K562 (cell line): ENCODE results near the gene ORAI2. TPM values are rescaled to one million over a fixed set of nuclear protein-coding genes. Genes with fewer than 3 reads are reported as not detected.

Source experiments
- ATAC-seq: fragments of 200-7000 bp; cut with Tn5 transposase; 3 replicates; pipeline ENCODE4 v1.9.1; 2020; ENCODE audit warnings: moderate library complexity
- BruUV-seq: library from RNA; stranded (reverse); fragments of 400-500 nt; replicated peaks from 2 replicates; lab custom pipeline; 2021; lab: Mats Ljungman, UMichigan
- CTCF ChIA-PET: fragments of 300-600 bp; formaldehyde crosslinking; extraction: SDS; loops from one replicate; lab custom pipeline; 2021; ENCODE audit warnings: low intra/inter-chr PET ratio; lab: Yijun Ruan, JAX
- POLR2A ChIA-PET: fragments of 300-600, 350-650 bp; sonication (Branson Sonifier 250); formaldehyde crosslinking; extraction: SDS; loops from one replicate; lab custom pipeline; 2021; ENCODE audit warnings: antibody characterized with exemption, inconsistent platforms; lab: Yijun Ruan, JAX
- DNase-seq, 4 experiments: peaks; one replicate each; pipeline versions ENCODE4 v3.0.0 to v3.0.0-alpha.2; 2011 to 2018; ENCODE audit warnings: low spot score in 3 of 4, mixed read lengths in 3 of 4; ENCODE audit errors: extremely low read depth in 1 of 4
- FAIRE-seq: peaks from 2 replicates; lab custom pipeline; 2011; peaks lifted over from hg19 to GRCh38; lab: Jason Lieb, UNC
- H2AFZ ChIP-seq: 2 replicates; pipeline ENCODE4 v1.6.0; 2011; ENCODE audit warnings: low read depth, low read length, control low read depth, inconsistent platforms
- H3K27ac ChIP-seq: fragments of 200-600 bp; 3 replicates; pipeline ENCODE4 v1.8.0; 2011; ENCODE audit warnings: low read depth, mild to moderate bottlenecking, control low read depth, inconsistent platforms, low read length, moderate library complexity, mixed read lengths; ENCODE audit errors: extremely low read depth
- H3K27me3 ChIP-seq, 2 experiments: fragments of 300-600 bp in 1 of 2; 2 replicates in 1 of 2; 3 replicates in 1 of 2; pipeline versions ENCODE4 v1.6.0 to v1.8.0; 2011; ENCODE audit warnings: inconsistent platforms in 2 of 2, low read length in 2 of 2, mild to moderate bottlenecking in 1 of 2, mixed read lengths in 1 of 2, moderate library complexity in 1 of 2; ENCODE audit not compliant: control insufficient read depth in 2 of 2, insufficient read depth in 2 of 2
- H3K36me3 ChIP-seq: fragments of 300-600 bp; 3 replicates; pipeline ENCODE4 v1.8.0; 2011; ENCODE audit warnings: mild to moderate bottlenecking, low read length, inconsistent platforms; ENCODE audit not compliant: control insufficient read depth, insufficient read depth
- H3K4me1 ChIP-seq, 2 experiments: fragments of 200-600 bp in 1 of 2; replicated peaks in 1 of 2; 2 replicates in 1 of 2; 3 replicates in 1 of 2; pipeline versions ENCODE4 v1.5.1 to v1.8.0; 2011; ENCODE audit warnings: inconsistent platforms in 2 of 2, low read length in 2 of 2, mild to moderate bottlenecking in 1 of 2, mixed read lengths in 1 of 2, moderate library complexity in 1 of 2; ENCODE audit not compliant: control insufficient read depth in 2 of 2, insufficient read depth in 2 of 2
- H3K4me2 ChIP-seq: 2 replicates; pipeline ENCODE4 v1.6.1; 2011; ENCODE audit warnings: low read length, control low read depth, inconsistent platforms, mixed read lengths; ENCODE audit not compliant: insufficient read depth
- H3K4me3 ChIP-seq: fragments of 200-600 bp; sonication (generic), shearing (Covaris generic); 2 replicates; pipeline ENCODE4 v1.5.1; 2016; ENCODE audit warnings: control low read depth, inconsistent platforms
- H3K79me2 ChIP-seq: fragments of 200-600 bp; 3 replicates; pipeline ENCODE4 v1.8.0; 2011; ENCODE audit warnings: low read length, inconsistent platforms; ENCODE audit not compliant: control insufficient read depth, insufficient read depth
- H3K9ac ChIP-seq, 2 experiments: 2 replicates each; pipeline versions ENCODE4 v1.6.0 to v1.6.1; 2011; ENCODE audit warnings: low read depth in 2 of 2, low read length in 2 of 2, control low read depth in 1 of 2, inconsistent platforms in 1 of 2, mild to moderate bottlenecking in 1 of 2, mixed read lengths in 1 of 2; ENCODE audit not compliant: insufficient read depth in 1 of 2
- H3K9me1 ChIP-seq: one replicate; pipeline ENCODE4 v1.6.0; 2011; ENCODE audit warnings: inconsistent platforms, mild to moderate bottlenecking, low read length, moderate library complexity; ENCODE audit not compliant: control insufficient read depth, insufficient read depth
- H3K9me3 ChIP-seq: replicated peaks from 2 replicates; pipeline ENCODE4 v1.5.1; 2011; ENCODE audit warnings: low read depth, low read length, inconsistent platforms; ENCODE audit not compliant: control insufficient read depth, insufficient read depth
- H4K20me1 ChIP-seq: replicated peaks from 2 replicates; pipeline ENCODE4 v1.6.1; 2011; ENCODE audit warnings: low read length, inconsistent platforms, mixed read lengths; ENCODE audit not compliant: control insufficient read depth, insufficient read depth
- ATF6 ChIP-seq: sonication (generic); formaldehyde crosslinking; IDR thresholded peaks from 2 replicates; pipeline ENCODE4 v1.4.0; 2020; ENCODE audit warnings: mild to moderate bottlenecking, missing genetic modification reagents
- CEBPB ChIP-seq: fragments of 450-650 bp; IDR thresholded peaks from 2 replicates; pipeline ENCODE4 v1.6.1; 2016; ENCODE audit warnings: missing genetic modification characterization, missing compliant biosample characterization
- E2F6 ChIP-seq, 2 experiments: IDR thresholded peaks; 2 replicates each; pipeline ENCODE4 v1.6.1; 2011; ENCODE audit warnings: borderline replicate concordance in 1 of 2, control low read depth in 1 of 2, low read depth in 1 of 2, low read length in 1 of 2, mild to moderate bottlenecking in 1 of 2, mixed read lengths in 1 of 2, moderate library complexity in 1 of 2; ENCODE audit not compliant: insufficient read depth in 1 of 2, insufficient read length in 1 of 2, poor library complexity in 1 of 2, severe bottlenecking in 1 of 2; ENCODE audit errors: extremely low read depth in 1 of 2
- FOXK1 ChIP-seq: sonication (generic); formaldehyde crosslinking; IDR thresholded peaks from 2 replicates; pipeline ENCODE4 v1.8.0; 2022; ENCODE audit warnings: missing genetic modification reagents, mild to moderate bottlenecking, borderline replicate concordance
- KDM5B ChIP-seq: fragments of 200-600 bp; sonication (generic); IDR thresholded peaks from 2 replicates; pipeline ENCODE4 v1.6.1; 2012; ENCODE audit warnings: low read depth, mild to moderate bottlenecking, moderate library complexity, low read length, control low read depth, inconsistent platforms; ENCODE audit not compliant: insufficient replicate concordance
- PHF21A ChIP-seq: fragments of 450-650 bp; IDR thresholded peaks from 2 replicates; pipeline ENCODE4 v1.6.1; 2017; ENCODE audit warnings: low read depth, borderline replicate concordance
- SMC3 ChIP-seq: conservative IDR thresholded peaks from 2 replicates; pipeline ENCODE4 v1.6.1; 2011; ENCODE audit warnings: low read depth, low read length, improper control_type of control experiment; ENCODE audit not compliant: insufficient read depth
- TFAP4 ChIP-seq: sonication (generic); formaldehyde crosslinking; IDR thresholded peaks from 2 replicates; pipeline ENCODE4 v1.8.0; 2022; ENCODE audit warnings: missing genetic modification reagents, mild to moderate bottlenecking, moderate library complexity, borderline replicate concordance
- TOE1 ChIP-seq, 2 experiments: fragments of 450-650 bp in 1 of 2; sonication (generic) in 1 of 2; formaldehyde crosslinking in 1 of 2; IDR thresholded peaks; 2 replicates each; pipeline versions ENCODE4 v1.7.1 to v1.8.0; 2016 to 2022; ENCODE audit warnings: borderline replicate concordance in 2 of 2, mild to moderate bottlenecking in 2 of 2, antibody characterized with exemption in 1 of 2, inconsistent platforms in 1 of 2, low read depth in 1 of 2, missing genetic modification reagents in 1 of 2, moderate library complexity in 1 of 2
- ZBTB5 ChIP-seq: fragments of 450-650 bp; IDR thresholded peaks from 2 replicates; pipeline ENCODE4 v1.6.1; 2017; ENCODE audit warnings: antibody characterized with exemption
- ZEB2 ChIP-seq: fragments of 450-650 bp; IDR thresholded peaks from 2 replicates; pipeline ENCODE4 v1.6.1; 2016
- ZNF212 ChIP-seq: fragments of 450-650 bp; formaldehyde crosslinking; IDR thresholded peaks from 2 replicates; pipeline ENCODE4 v1.4.0; 2020; ENCODE audit warnings: mild to moderate bottlenecking
- WGBS: fragments of 100-300 bp; shearing (Covaris generic); methylation state at CpG from one replicate; pipeline ENCODE4 v1.1.6; 2016; ENCODE audit warnings: low coverage, mixed read lengths; ENCODE audit not compliant: insufficient coverage; ENCODE audit errors: missing lambda C conversion rate; 5-methylcytosine and 5-hydroxymethylcytosine counted together
- in situ Hi-C: fragments of 300-500 bp; cut with MboI; formaldehyde crosslinking; loops from 4 replicates; pipeline ENCODE4 v1.15.0; 2018; ENCODE audit warnings: inconsistent platforms, mixed read lengths
- intact Hi-C: fragments of 100-400 bp; cut with micrococcal nuclease; formaldehyde crosslinking; loops from 2 replicates; pipeline ENCODE4 v1.14.2; 2022
- polyA plus RNA-seq, 8 experiments: library from polyadenylated mRNA; depleted of rRNA in 4 of 8; stranded (reverse) in 5 of 8; unstranded in 3 of 8; fragments of >200 nt; fragmentation: Nextera tagmentation in 2 of 8; fragmentation: Illumina TruSeq in 1 of 8; extraction: Ambion mirVana in 2 of 8; extraction: Trizol in 1 of 8; gene quantifications; 2 replicates each; pipeline versions ENCODE4 v1.2.1 to v1.2.3, GENCODE V29; 2011 to 2014; ENCODE audit warnings: inconsistent platforms in 1 of 8, missing spikeins in 1 of 8
- total RNA-seq, 7 experiments: library from RNA; depleted of rRNA in 6 of 7; stranded (reverse); fragments of >200 nt in 6 of 7; fragmentation: Illumina TruSeq in 2 of 7; extraction: Trizol in 2 of 7; gene quantifications; 2 replicates each; pipeline versions ENCODE4 v1.2.1 to v1.2.3, GENCODE V29; 2011 to 2021; ENCODE audit warnings: low replicate concordance in 1 of 7

The ORAI2 gene
- total and polyA plus RNA-seq, 9 of the 15 experiments (the other 6 are each of a cell fraction or from before 2014, with no cell fraction given): 1.1 to 27.7 (median 9.2) TPM

GRCh38 chr7:102395873-102396709 lies 37.3 kb upstream of the ORAI2 start, which contains the start of gene PRKRIP1:
PRKRIP1 (plus strand) TSS chr7:102396363; CDS start chr7:102396412, 49 bp downstream.
- H3K79me2 ChIP-seq: peaks cover 14% of the 10 kb centered on the region
- H3K4me1 ChIP-seq: peaks cover 5 to 15% of the 10 kb centered on the region in 2 experiments; a peak in 3 of 5 replicates
- FAIRE-seq: peak; percentile 96
- BruUV-seq: no TSS peak
- H3K36me3 ChIP-seq: peaks cover 58% of the 10 kb centered on the region; the same call in 2 of the 3 replicates
- peak within 1 kb of the TSS; percentile 94 for H3K4me2 ChIP-seq
- H3K27ac ChIP-seq: peak within 1 kb of the TSS; percentile 65
- H3K9me1 ChIP-seq: no peaks in the 10 kb centered on the region
- H2AFZ ChIP-seq: peak within 1 kb of the TSS; percentile 85
- no peaks in the 10 kb centered on the region for H3K27me3 ChIP-seq
- intact Hi-C loops (loop anchor here (10.0 kb wide), 1 partner anchor 851 kb away; no protein-coding TSS in a partner anchor), in situ Hi-C loops (no loop called here)
- POLR2A ChIA-PET: interaction anchor here (0.6 to 1.5 kb wide), 4 partner anchors 12 to 43 kb away, joined by 3 to 4 read pairs (median 3); no protein-coding TSS in a partner anchor
- peak; percentile 87 to 93 (median 88) for DNase-seq
- ATAC-seq: peak; percentile 97
- WGBS: under 1% methylated on average over 56 of the region's 59 CpGs
- peak within 1 kb of the TSS; percentile 87 to 95 for H3K9ac ChIP-seq
- no peaks in the 10 kb centered on the region for H3K9me3 ChIP-seq
- CTCF ChIA-PET: interaction anchor here (0.9 kb wide), 1 partner anchor 116 kb away, joined by 5 read pairs; no protein-coding TSS in a partner anchor
- H3K4me3 ChIP-seq: peak within 1 kb of the TSS; percentile 83
- peaks cover 11% of the 10 kb centered on the region for H4K20me1 ChIP-seq
- TF ChIP-seq TFAP4 (CRISPR knock-in tag) (peak; percentile 73), SMC3 (0 out of 2 replicates have a peak, but pooled peaks have one; percentile 5), ZEB2 (no peak), TOE1 (IDR thresholded peaks at IDR 0.05; ENCODE audit: borderline replicate concordance) (0 out of 2 replicates have a peak, but pooled peaks have one; percentile 41), TOE1 (CRISPR knock-in tag; IDR thresholded peaks at IDR 0.05; ENCODE audit: borderline replicate concordance, low read depth) (no peak), KDM5B (peak; percentile 44), CEBPB (peak; percentile 87), ZNF212 (CRISPR knock-in tag) (no peak), E2F6 (IDR thresholded peaks at IDR 0.05; ENCODE audit: borderline replicate concordance in 1 of 2, extremely low read depth in 1 of 2, insufficient read depth in 1 of 2, insufficient read length in 1 of 2, low read depth in 1 of 2, low read length in 1 of 2, poor library complexity in 1 of 2, severe bottlenecking in 1 of 2) (peak in 1 of 2 experiments; percentile 29), PHF21A (no peak; the same call in 1 of the 2 replicates), ZBTB5 (no peak), FOXK1 (CRISPR knock-in tag) (0 out of 2 replicates have a peak, but pooled peaks have one; percentile 75), ATF6 (CRISPR knock-in tag) (0 out of 2 replicates have a peak, but pooled peaks have one; percentile 83)
